K562 (cell line): ENCODE data around the gene SMCO4. TPM values are rescaled to one million over a fixed set of nuclear protein-coding genes. Genes with fewer than 3 reads are reported as not detected.

Source experiments
- ATAC-seq: fragments of 200-7000 bp; cut with Tn5 transposase; 3 replicates; pipeline ENCODE4 v1.9.1; 2020; ENCODE audit warnings: moderate library complexity
- BruUV-seq: library from RNA; stranded (reverse); fragments of 400-500 nt; replicated peaks from 2 replicates; lab custom pipeline; 2021; lab: Mats Ljungman, UMichigan
- CTCF ChIA-PET: fragments of 300-600 bp; formaldehyde crosslinking; extraction: SDS; loops from one replicate; lab custom pipeline; 2021; ENCODE audit warnings: low intra/inter-chr PET ratio; lab: Yijun Ruan, JAX
- POLR2A ChIA-PET: fragments of 300-600, 350-650 bp; sonication (Branson Sonifier 250); formaldehyde crosslinking; extraction: SDS; loops from one replicate; lab custom pipeline; 2021; ENCODE audit warnings: antibody characterized with exemption, inconsistent platforms; lab: Yijun Ruan, JAX
- DNase-seq, 4 experiments: peaks; one replicate each; pipeline versions ENCODE4 v3.0.0 to v3.0.0-alpha.2; 2011 to 2018; ENCODE audit warnings: low spot score in 3 of 4, mixed read lengths in 3 of 4; ENCODE audit errors: extremely low read depth in 1 of 4
- FAIRE-seq: peaks from 2 replicates; lab custom pipeline; 2011; peaks lifted over from hg19 to GRCh38; lab: Jason Lieb, UNC
- H2AFZ ChIP-seq: 2 replicates; pipeline ENCODE4 v1.6.0; 2011; ENCODE audit warnings: low read depth, low read length, control low read depth, inconsistent platforms
- H3K27ac ChIP-seq: fragments of 200-600 bp; 3 replicates; pipeline ENCODE4 v1.8.0; 2011; ENCODE audit warnings: low read depth, mild to moderate bottlenecking, control low read depth, inconsistent platforms, low read length, moderate library complexity, mixed read lengths; ENCODE audit errors: extremely low read depth
- H3K27me3 ChIP-seq, 2 experiments: fragments of 300-600 bp in 1 of 2; 2 replicates in 1 of 2; 3 replicates in 1 of 2; pipeline versions ENCODE4 v1.6.0 to v1.8.0; 2011; ENCODE audit warnings: inconsistent platforms in 2 of 2, low read length in 2 of 2, mild to moderate bottlenecking in 1 of 2, mixed read lengths in 1 of 2, moderate library complexity in 1 of 2; ENCODE audit not compliant: control insufficient read depth in 2 of 2, insufficient read depth in 2 of 2
- H3K36me3 ChIP-seq: fragments of 300-600 bp; 3 replicates; pipeline ENCODE4 v1.8.0; 2011; ENCODE audit warnings: mild to moderate bottlenecking, low read length, inconsistent platforms; ENCODE audit not compliant: control insufficient read depth, insufficient read depth
- H3K4me1 ChIP-seq, 2 experiments: fragments of 200-600 bp in 1 of 2; replicated peaks in 1 of 2; 2 replicates in 1 of 2; 3 replicates in 1 of 2; pipeline versions ENCODE4 v1.5.1 to v1.8.0; 2011; ENCODE audit warnings: inconsistent platforms in 2 of 2, low read length in 2 of 2, mild to moderate bottlenecking in 1 of 2, mixed read lengths in 1 of 2, moderate library complexity in 1 of 2; ENCODE audit not compliant: control insufficient read depth in 2 of 2, insufficient read depth in 2 of 2
- H3K4me2 ChIP-seq: 2 replicates; pipeline ENCODE4 v1.6.1; 2011; ENCODE audit warnings: low read length, control low read depth, inconsistent platforms, mixed read lengths; ENCODE audit not compliant: insufficient read depth
- H3K4me3 ChIP-seq: fragments of 200-600 bp; sonication (generic), shearing (Covaris generic); 2 replicates; pipeline ENCODE4 v1.5.1; 2016; ENCODE audit warnings: control low read depth, inconsistent platforms
- H3K79me2 ChIP-seq: fragments of 200-600 bp; 3 replicates; pipeline ENCODE4 v1.8.0; 2011; ENCODE audit warnings: low read length, inconsistent platforms; ENCODE audit not compliant: control insufficient read depth, insufficient read depth
- H3K9ac ChIP-seq, 2 experiments: 2 replicates each; pipeline versions ENCODE4 v1.6.0 to v1.6.1; 2011; ENCODE audit warnings: low read depth in 2 of 2, low read length in 2 of 2, control low read depth in 1 of 2, inconsistent platforms in 1 of 2, mild to moderate bottlenecking in 1 of 2, mixed read lengths in 1 of 2; ENCODE audit not compliant: insufficient read depth in 1 of 2
- H3K9me1 ChIP-seq: one replicate; pipeline ENCODE4 v1.6.0; 2011; ENCODE audit warnings: inconsistent platforms, mild to moderate bottlenecking, low read length, moderate library complexity; ENCODE audit not compliant: control insufficient read depth, insufficient read depth
- H3K9me3 ChIP-seq: replicated peaks from 2 replicates; pipeline ENCODE4 v1.5.1; 2011; ENCODE audit warnings: low read depth, low read length, inconsistent platforms; ENCODE audit not compliant: control insufficient read depth, insufficient read depth
- H4K20me1 ChIP-seq: replicated peaks from 2 replicates; pipeline ENCODE4 v1.6.1; 2011; ENCODE audit warnings: low read length, inconsistent platforms, mixed read lengths; ENCODE audit not compliant: control insufficient read depth, insufficient read depth
- BCOR ChIP-seq: fragments of 450-650 bp; IDR thresholded peaks from 2 replicates; pipeline ENCODE4 v1.6.1; 2016
- BHLHE40 ChIP-seq: IDR thresholded peaks from 2 replicates; pipeline ENCODE4 v1.6.1; 2011; ENCODE audit warnings: low read length, improper control_type of control experiment
- CBFA2T2 ChIP-seq: fragments of 450-650 bp; conservative IDR thresholded peaks from 2 replicates; pipeline ENCODE4 v1.6.1; 2017; ENCODE audit warnings: mild to moderate bottlenecking
- CCAR2 ChIP-seq: fragments of 200-400 bp; formaldehyde crosslinking; IDR thresholded peaks from 2 replicates; pipeline ENCODE4 v1.6.1; 2017; ENCODE audit warnings: mild to moderate bottlenecking, low read depth, low read length
- GATA2 ChIP-seq: sonication (generic); formaldehyde crosslinking; IDR thresholded peaks from 2 replicates; pipeline ENCODE4 v1.4.0; 2020; ENCODE audit warnings: mild to moderate bottlenecking, missing genetic modification reagents
- MXI1 ChIP-seq: IDR thresholded peaks from 2 replicates; pipeline ENCODE4 v1.6.1; 2011; ENCODE audit warnings: low read depth, mild to moderate bottlenecking, improper control_type of control experiment, low read length
- PRPF4 ChIP-seq: fragments of 200-400 bp; formaldehyde crosslinking; IDR thresholded peaks from one replicate; pipeline ENCODE4 v1.6.1; 2017; ENCODE audit warnings: low read length, low read depth, mild to moderate bottlenecking; ENCODE audit not compliant: insufficient read depth, poor library complexity, severe bottlenecking
- SMAD1 ChIP-seq: fragments of 150-350 bp; IDR thresholded peaks from 2 replicates; pipeline ENCODE4 v1.6.1; 2014; ENCODE audit warnings: low read length, low read depth; ENCODE audit not compliant: partially characterized antibody
- ZBED1 ChIP-seq: IDR thresholded peaks from 2 replicates; pipeline ENCODE4 v1.6.1; 2014
- ZNF639 ChIP-seq, 2 experiments: fragments of 200-800 bp in 1 of 2; sonication (Bioruptor generic) in 1 of 2; sonication (generic) in 1 of 2; formaldehyde crosslinking in 1 of 2; IDR thresholded peaks in 1 of 2; conservative IDR thresholded peaks in 1 of 2; 2 replicates each; pipeline versions ENCODE4 v1.5.0 to v1.6.1; 2016 to 2020; ENCODE audit warnings: missing compliant biosample characterization in 1 of 2, missing genetic modification characterization in 1 of 2, missing genetic modification reagents in 1 of 2
- ZNF668 ChIP-seq: fragments of 250-450 bp; sonication (Bioruptor Pico); IDR thresholded peaks from 2 replicates; pipeline ENCODE4 v1.8.0; 2022; ENCODE audit warnings: mild to moderate bottlenecking, inconsistent platforms
- ZNF79 ChIP-seq: fragments of 250-450 bp; sonication (Bioruptor Pico); IDR thresholded peaks from 2 replicates; pipeline ENCODE4 v1.4.0; 2020; ENCODE audit warnings: low read depth, mild to moderate bottlenecking, moderate library complexity
- ZSCAN29 ChIP-seq: fragments of 450-650 bp; IDR thresholded peaks from 2 replicates; pipeline ENCODE4 v1.6.1; 2017
- WGBS: fragments of 100-300 bp; shearing (Covaris generic); methylation state at CpG from one replicate; pipeline ENCODE4 v1.1.6; 2016; ENCODE audit warnings: low coverage, mixed read lengths; ENCODE audit not compliant: insufficient coverage; ENCODE audit errors: missing lambda C conversion rate; 5-methylcytosine and 5-hydroxymethylcytosine counted together
- in situ Hi-C: fragments of 300-500 bp; cut with MboI; formaldehyde crosslinking; loops from 4 replicates; pipeline ENCODE4 v1.15.0; 2018; ENCODE audit warnings: inconsistent platforms, mixed read lengths
- intact Hi-C: fragments of 100-400 bp; cut with micrococcal nuclease; formaldehyde crosslinking; loops from 2 replicates; pipeline ENCODE4 v1.14.2; 2022
- polyA plus RNA-seq, 8 experiments: library from polyadenylated mRNA; depleted of rRNA in 4 of 8; stranded (reverse) in 5 of 8; unstranded in 3 of 8; fragments of >200 nt; fragmentation: Nextera tagmentation in 2 of 8; fragmentation: Illumina TruSeq in 1 of 8; extraction: Ambion mirVana in 2 of 8; extraction: Trizol in 1 of 8; gene quantifications; 2 replicates each; pipeline versions ENCODE4 v1.2.1 to v1.2.3, GENCODE V29; 2011 to 2014; ENCODE audit warnings: inconsistent platforms in 1 of 8, missing spikeins in 1 of 8
- total RNA-seq, 7 experiments: library from RNA; depleted of rRNA in 6 of 7; stranded (reverse); fragments of >200 nt in 6 of 7; fragmentation: Illumina TruSeq in 2 of 7; extraction: Trizol in 2 of 7; gene quantifications; 2 replicates each; pipeline versions ENCODE4 v1.2.1 to v1.2.3, GENCODE V29; 2011 to 2021; ENCODE audit warnings: low replicate concordance in 1 of 7

The SMCO4 gene
- total and polyA plus RNA-seq, 9 of the 15 experiments (the other 6 are each of a cell fraction or from before 2014, with no cell fraction given): 1.8 to 27.8 (median 15.3) TPM

- no peaks in the 10 kb centered on the region for H3K79me2 ChIP-seq
- DNase-seq (no peak), FAIRE-seq (no peak), ATAC-seq (no peak)
- intact Hi-C loops: no loop called here
- in situ Hi-C loops: no loop called here
- no peaks in the 10 kb centered on the region for H3K27me3 ChIP-seq
- no peak for TF ChIP-seq ZNF668 (CRISPR knock-in tag)
- no peak for TF ChIP-seq BHLHE40
- no peak for TF ChIP-seq CBFA2T2
- TF ChIP-seq GATA2 (CRISPR knock-in tag): no peak
- no peak for TF ChIP-seq CCAR2
- TF ChIP-seq ZNF79 (CRISPR knock-in tag): no peak
- no peak for TF ChIP-seq PRPF4
- no peak for TF ChIP-seq BCOR
- TF ChIP-seq MXI1: no peak
- no peak for TF ChIP-seq SMAD1
- TF ChIP-seq ZBED1: no peak
- TF ChIP-seq ZNF639 (CRISPR knock-in tag; conservative IDR thresholded peaks at IDR 0.05 in 1 of 2, IDR thresholded peaks at IDR 0.05 in 1 of 2): no peak
- TF ChIP-seq ZSCAN29: no peak
- H3K4me3 ChIP-seq: no peak overlapping the region
- no peak overlapping the region for H3K27ac ChIP-seq
- WGBS: 11% methylated on average over 3 of the region's 3 CpGs
- no peak overlapping the region for H2AFZ ChIP-seq
- no peaks in the 10 kb centered on the region for H3K9me1 ChIP-seq
- POLR2A ChIA-PET: no interaction called here
- no peaks in the 10 kb centered on the region for H3K36me3 ChIP-seq
- H3K9ac ChIP-seq: no peak overlapping the region
- no peaks in the 10 kb centered on the region; the same call in 1 of the 2 replicates for H4K20me1 ChIP-seq
- H3K4me2 ChIP-seq: no peak overlapping the region
- H3K4me1 ChIP-seq: no peaks in the 10 kb centered on the region
- CTCF ChIA-PET: no interaction called here
- H3K9me3 ChIP-seq: no peaks in the 10 kb centered on the region
- BruUV-seq: no TSS peak
These were observed 37.5 kb downstream of the SMCO4 start for GRCh38 chr11:93505703-93506102.
